Stimulated activated naive CD8-positive, alpha-beta T cell treated with anti-CD3 and anti-CD28 coated beads, Interleukin-15, Interleukin-2, amounts not matched to agents 100 ng/mL and 50 ng/mL, for 24 hours (primary cell): Measurements from ENCODE around the gene ETV5.
"Not testable (repeated sequence)": the region's sequence is repeated elsewhere in the genome, so short reads cannot be mapped to it uniquely, and the experiment has no call there.

Source experiments
- H3K27ac Mint-ChIP-seq: one replicate; pipeline ENCODE4 v1.8.0; 2021; ENCODE audit warnings: mild to moderate bottlenecking, mixed read lengths
- H3K27me3 Mint-ChIP-seq: one replicate; pipeline ENCODE4 v1.8.0; 2021; ENCODE audit warnings: mixed read lengths
- H3K36me3 Mint-ChIP-seq: one replicate; pipeline ENCODE4 v1.8.0; 2021; ENCODE audit warnings: low read depth, mixed read lengths
- H3K4me1 Mint-ChIP-seq: one replicate; pipeline ENCODE4 v1.8.0; 2021; ENCODE audit warnings: low read depth, mixed read lengths
- H3K4me3 Mint-ChIP-seq: one replicate; pipeline ENCODE4 v1.8.0; 2021; ENCODE audit warnings: mild to moderate bottlenecking, mixed read lengths
- H3K9me3 Mint-ChIP-seq: one replicate; pipeline ENCODE4 v1.8.0; 2021; ENCODE audit warnings: mixed read lengths

ETV5 gene

GRCh38 chr3:186046838-186047237, 62.1 kb downstream of the ETV5 start:
- no peaks in the 10 kb centered on the region for H3K4me1 Mint-ChIP-seq
- peaks cover 55% of the 10 kb centered on the region for H3K27me3 Mint-ChIP-seq
- no peak overlapping the region for H3K27ac Mint-ChIP-seq
- no peaks in the 10 kb centered on the region for H3K9me3 Mint-ChIP-seq
- no peaks in the 10 kb centered on the region for H3K36me3 Mint-ChIP-seq
- H3K4me3 Mint-ChIP-seq = no peak overlapping the region

GRCh38 chr3:186044968-186045367, 63.9 kb downstream of the ETV5 start:
- Mint-ChIP-seq H3K27ac (no peak overlapping the region), H3K27me3 (peaks cover 52% of the 10 kb centered on the region), H3K9me3 (no peaks in the 10 kb centered on the region), H3K36me3 (no peaks in the 10 kb centered on the region), H3K4me3 (no peak overlapping the region), H3K4me1 (no peaks in the 10 kb centered on the region)

GRCh38 chr3:186044427-186044826, 64.5 kb downstream of the ETV5 start:
- H3K27ac Mint-ChIP-seq = no peak overlapping the region
- H3K4me3 Mint-ChIP-seq = no peak overlapping the region
- no peaks in the 10 kb centered on the region for H3K4me1 Mint-ChIP-seq
- H3K36me3 Mint-ChIP-seq = no peaks in the 10 kb centered on the region
- no peaks in the 10 kb centered on the region for H3K9me3 Mint-ChIP-seq
- peaks cover 52% of the 10 kb centered on the region for H3K27me3 Mint-ChIP-seq

DNA sequence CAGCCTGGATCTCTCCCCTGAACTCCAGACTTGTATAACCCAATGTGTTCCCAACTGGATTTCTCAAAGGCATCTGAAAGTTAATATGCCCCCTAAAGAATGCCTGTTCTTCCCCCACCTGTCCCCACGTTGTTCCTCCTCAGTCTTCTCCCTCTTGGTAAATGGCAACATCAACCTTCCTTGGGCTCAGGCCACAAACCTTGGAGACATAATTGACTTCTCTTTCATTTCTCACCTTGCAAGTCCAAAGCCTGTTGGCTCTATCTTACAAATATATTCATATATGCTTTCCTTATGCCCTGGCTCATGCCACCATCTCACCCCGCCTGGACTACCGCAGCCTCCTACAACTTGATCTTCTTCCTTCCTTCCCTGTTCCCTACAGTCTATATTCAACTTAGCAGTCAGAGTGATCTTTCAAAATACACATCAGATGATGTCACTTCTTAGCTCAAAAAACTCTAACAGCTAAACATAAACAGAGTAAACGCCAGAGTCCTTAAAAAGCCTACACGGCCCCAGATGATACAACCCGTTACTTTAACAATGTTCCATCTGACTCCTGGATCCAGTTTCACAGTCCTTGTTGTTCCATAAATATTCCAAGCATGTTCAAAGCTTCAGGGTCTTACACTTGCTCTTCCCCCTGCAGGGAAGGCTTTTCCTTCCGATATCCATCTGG, 66.2 kb downstream of the ETV5 start:
- Mint-ChIP-seq H3K36me3 (no peaks in the 10 kb centered on the region), H3K9me3 (peaks cover 7% of the 10 kb centered on the region), H3K27me3 (peaks cover 43% of the 10 kb centered on the region), H3K4me3 (no peak overlapping the region), H3K27ac (no peak overlapping the region), H3K4me1 (no peaks in the 10 kb centered on the region)

DNA sequence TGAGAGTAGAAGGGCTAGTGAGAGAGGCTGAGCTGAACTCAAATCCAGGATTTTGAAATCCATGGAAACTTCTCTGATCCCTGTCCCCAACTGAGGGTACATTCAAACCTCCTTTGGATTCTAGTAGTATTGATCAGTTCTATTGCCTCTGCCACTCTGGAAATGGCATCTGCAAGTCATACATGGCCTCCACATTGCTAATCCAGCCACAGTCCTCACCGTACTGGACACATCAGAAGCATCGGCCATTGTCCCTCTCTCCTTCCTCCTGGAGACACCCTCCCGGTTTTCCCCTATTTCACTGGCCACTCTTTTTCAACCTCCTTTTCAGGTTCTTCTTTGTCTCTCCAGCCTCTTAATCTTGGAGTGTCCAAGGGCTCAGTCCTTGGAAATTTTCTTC, 66.9 kb downstream of the ETV5 start:
- Mint-ChIP-seq H3K9me3 (peaks cover 7% of the 10 kb centered on the region), H3K4me3 (no peak overlapping the region), H3K36me3 (no peaks in the 10 kb centered on the region), H3K27ac (no peak overlapping the region), H3K4me1 (no peaks in the 10 kb centered on the region), H3K27me3 (peaks cover 37% of the 10 kb centered on the region)

DNA sequence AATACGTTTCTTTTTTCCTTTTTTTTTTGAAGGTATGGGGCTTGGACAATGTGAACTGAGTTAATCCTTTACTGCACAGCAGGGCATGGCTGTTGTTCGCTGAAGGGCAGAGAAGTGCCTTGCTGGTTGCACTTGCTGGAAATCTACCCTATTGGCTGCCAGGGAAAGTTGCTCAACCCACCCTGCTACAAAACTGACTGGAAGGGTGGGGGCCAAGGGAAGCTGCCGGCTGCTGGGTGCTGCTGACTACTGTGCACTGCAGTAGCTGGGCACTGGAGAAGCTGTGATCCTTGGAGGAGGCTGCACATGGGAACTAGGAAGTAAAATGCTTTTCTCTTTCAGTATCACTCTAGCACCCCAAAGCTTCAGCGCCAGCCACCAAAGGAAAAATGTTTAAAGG, 70.5 kb downstream of the ETV5 start:
- peaks cover 7% of the 10 kb centered on the region for H3K9me3 Mint-ChIP-seq
- H3K27me3 Mint-ChIP-seq = peaks cover 30% of the 10 kb centered on the region
- H3K36me3 Mint-ChIP-seq = no peaks in the 10 kb centered on the region
- no peaks in the 10 kb centered on the region for H3K4me1 Mint-ChIP-seq
- H3K4me3 Mint-ChIP-seq = no peak overlapping the region
- H3K27ac Mint-ChIP-seq = no peak overlapping the region

DNA sequence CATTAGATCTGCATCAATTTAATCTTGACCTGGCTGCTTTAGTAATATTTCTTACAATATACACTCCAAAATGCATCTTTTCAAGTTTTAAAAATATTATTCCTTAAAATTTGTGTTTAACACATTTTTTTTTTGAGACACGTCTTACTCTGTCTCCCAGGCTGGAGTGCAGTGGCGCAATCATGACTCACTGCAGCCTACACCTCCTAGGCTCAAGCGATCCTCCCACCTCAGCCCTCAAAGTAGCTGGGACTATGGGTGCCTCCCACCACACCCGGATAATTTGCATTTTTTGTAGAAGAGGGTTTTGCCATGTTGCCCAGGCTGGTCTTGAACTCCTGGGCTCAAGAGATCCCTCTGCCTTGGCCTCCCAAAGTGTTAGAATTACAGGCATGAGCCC, 73.6 kb downstream of the ETV5 start:
- Mint-ChIP-seq H3K9me3 (peaks cover 7% of the 10 kb centered on the region), H3K4me3 (no peak overlapping the region), H3K27ac (no peak overlapping the region), H3K4me1 (no peaks in the 10 kb centered on the region), H3K36me3 (no peaks in the 10 kb centered on the region), H3K27me3 (peaks cover 15% of the 10 kb centered on the region)

GRCh38 chr3:186032321-186032720, 76.6 kb downstream of the ETV5 start:
- Mint-ChIP-seq H3K4me3 (no peak overlapping the region), H3K4me1 (no peaks in the 10 kb centered on the region), H3K27me3 (peaks cover 19% of the 10 kb centered on the region), H3K9me3 (no peaks in the 10 kb centered on the region), H3K27ac (no peak overlapping the region), H3K36me3 (no peaks in the 10 kb centered on the region)

DNA sequence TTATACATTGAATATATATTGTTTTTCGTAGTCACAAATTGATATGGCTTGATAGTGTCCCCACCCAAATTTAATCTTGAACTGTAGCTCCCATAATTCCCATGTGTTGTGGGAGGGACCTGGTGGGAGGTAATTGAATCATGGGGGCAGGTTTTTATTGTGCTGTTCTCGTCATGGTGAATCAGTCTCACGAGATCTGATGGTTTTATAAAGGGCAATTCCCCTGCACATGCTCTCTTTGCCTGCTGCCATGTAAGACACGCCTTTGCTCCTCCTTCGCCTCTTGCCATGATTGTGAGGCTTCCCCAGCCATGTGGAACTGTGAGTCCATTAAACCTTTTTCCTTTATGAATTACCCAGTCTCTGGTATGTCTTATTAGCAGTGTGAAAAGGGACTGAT, 82.9 kb downstream of the ETV5 start:
- not testable (repeated sequence) for H3K36me3 Mint-ChIP-seq, H3K4me3 Mint-ChIP-seq, H3K9me3 Mint-ChIP-seq, H3K27ac Mint-ChIP-seq
- Mint-ChIP-seq H3K27me3 (peaks cover 25% of the 10 kb centered on the region), H3K4me1 (peaks cover 23% of the 10 kb centered on the region)

DNA sequence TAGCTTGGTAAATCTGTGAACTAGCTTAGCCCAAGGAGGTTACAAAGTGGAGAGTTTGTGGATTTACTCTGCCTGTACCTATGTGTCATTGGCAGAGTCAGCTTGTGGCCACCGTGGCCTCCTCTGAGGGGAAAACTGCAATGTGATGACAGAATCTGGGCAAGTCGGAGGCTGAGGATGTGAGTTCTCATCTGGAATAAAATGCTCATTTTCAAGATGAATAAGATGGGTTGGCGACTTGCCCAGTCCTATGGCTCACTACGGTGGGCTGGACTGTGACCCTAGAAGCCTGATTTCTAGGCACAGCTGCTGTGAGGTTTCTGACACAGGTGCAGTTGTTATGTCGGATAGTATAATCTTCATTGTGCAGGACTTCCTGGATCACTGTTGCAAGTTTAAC, 83.7 kb downstream of the ETV5 start:
- Mint-ChIP-seq H3K27ac (no peak overlapping the region), H3K27me3 (peaks cover 23% of the 10 kb centered on the region), H3K4me3 (no peak overlapping the region), H3K36me3 (no peaks in the 10 kb centered on the region), H3K4me1 (peaks cover 23% of the 10 kb centered on the region), H3K9me3 (no peaks in the 10 kb centered on the region)

DNA sequence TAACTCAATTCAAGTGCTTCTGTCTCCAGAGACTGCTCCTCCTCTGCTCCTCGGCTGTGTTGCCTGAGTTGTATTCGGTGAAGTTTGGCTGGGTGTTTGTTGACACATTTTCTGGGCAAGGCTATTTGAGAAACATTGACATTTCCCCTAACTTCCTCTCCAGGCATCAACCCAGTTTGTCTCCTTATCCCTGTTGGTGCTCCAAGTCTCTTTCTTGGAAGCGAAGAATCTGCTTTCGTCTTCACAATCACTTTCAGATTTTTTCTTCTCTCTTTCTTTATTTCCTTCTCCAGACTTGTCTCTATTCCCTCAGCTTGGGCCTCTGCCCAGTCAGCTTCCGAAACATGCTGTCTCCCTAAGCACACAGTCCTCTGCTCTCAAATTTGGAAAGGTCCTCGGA, 84.7 kb downstream of the ETV5 start:
- peaks cover 23% of the 10 kb centered on the region for H3K4me1 Mint-ChIP-seq
- no peaks in the 10 kb centered on the region for H3K36me3 Mint-ChIP-seq
- peaks cover 19% of the 10 kb centered on the region for H3K27me3 Mint-ChIP-seq
- H3K9me3 Mint-ChIP-seq = no peaks in the 10 kb centered on the region
- no peak overlapping the region for H3K27ac Mint-ChIP-seq
- no peak overlapping the region for H3K4me3 Mint-ChIP-seq

- Mint-ChIP-seq H3K27ac (no peak overlapping the region), H3K9me3 (no peaks in the 10 kb centered on the region), H3K4me3 (no peak overlapping the region), H3K4me1 (peaks cover 23% of the 10 kb centered on the region), H3K27me3 (peaks cover 23% of the 10 kb centered on the region), H3K36me3 (no peaks in the 10 kb centered on the region)
Measured at GRCh38 chr3:186022931-186023330, 86.0 kb downstream of the ETV5 start.

GRCh38 chr3:186021673-186022362, 87.1 kb downstream of the ETV5 start:
- H3K27ac Mint-ChIP-seq = no peak overlapping the region
- no peaks in the 10 kb centered on the region for H3K36me3 Mint-ChIP-seq
- H3K27me3 Mint-ChIP-seq = peaks cover 22% of the 10 kb centered on the region
- no peaks in the 10 kb centered on the region for H3K9me3 Mint-ChIP-seq
- no peak overlapping the region for H3K4me3 Mint-ChIP-seq
- peaks cover 23% of the 10 kb centered on the region for H3K4me1 Mint-ChIP-seq

GRCh38 chr3:186021250-186021649, 87.6 kb downstream of the ETV5 start:
- not testable (repeated sequence) for H3K4me3 Mint-ChIP-seq, H3K27ac Mint-ChIP-seq, H3K36me3 Mint-ChIP-seq, H3K9me3 Mint-ChIP-seq
- peaks cover 19% of the 10 kb centered on the region for H3K4me1 Mint-ChIP-seq
- H3K27me3 Mint-ChIP-seq = peaks cover 20% of the 10 kb centered on the region

- not testable (repeated sequence) for H3K4me3 Mint-ChIP-seq, H3K36me3 Mint-ChIP-seq
- H3K27me3 Mint-ChIP-seq = peaks cover 17% of the 10 kb centered on the region
Measured at GRCh38 chr3:186019288-186019687, 89.6 kb downstream of the ETV5 start.

GRCh38 chr3:186014866-186015265, 94.0 kb downstream of the ETV5 start:
- Mint-ChIP-seq H3K36me3 (no peaks in the 10 kb centered on the region), H3K27ac (no peak overlapping the region), H3K9me3 (no peaks in the 10 kb centered on the region), H3K27me3 (peaks cover 37% of the 10 kb centered on the region), H3K4me1 (no peaks in the 10 kb centered on the region), H3K4me3 (no peak overlapping the region)

More at GRCh38 chr3:186019288-186019687, 89.6 kb downstream of the ETV5 start:
- H3K27ac Mint-ChIP-seq, H3K9me3 Mint-ChIP-seq, H3K4me1 Mint-ChIP-seq: not testable (repeated sequence)
